SK-N-MC (cell line): Measurements from ENCODE around the gene RALGDS.

Experiments used
- EZH2 ChIP-seq: fragments of 200-600 bp; sonication (generic); IDR thresholded peaks from one replicate; pipeline ENCODE4 v1.6.1; 2017; ENCODE audit warnings: antibody characterized with exemption
- FOXP2 ChIP-seq: optimal IDR thresholded peaks from 2 replicates; pipeline ENCODE3; 2011; ENCODE audit warnings: mild to moderate bottlenecking, moderate library complexity; ENCODE audit not compliant: insufficient read depth; ENCODE audit errors: extremely low read length, control extremely low read depth
- POLR2AphosphoS5 ChIP-seq: IDR thresholded peaks from 2 replicates; pipeline ENCODE4 v1.6.1; 2012; ENCODE audit warnings: mild to moderate bottlenecking, low read depth, low read length, borderline replicate concordance

DNA sequence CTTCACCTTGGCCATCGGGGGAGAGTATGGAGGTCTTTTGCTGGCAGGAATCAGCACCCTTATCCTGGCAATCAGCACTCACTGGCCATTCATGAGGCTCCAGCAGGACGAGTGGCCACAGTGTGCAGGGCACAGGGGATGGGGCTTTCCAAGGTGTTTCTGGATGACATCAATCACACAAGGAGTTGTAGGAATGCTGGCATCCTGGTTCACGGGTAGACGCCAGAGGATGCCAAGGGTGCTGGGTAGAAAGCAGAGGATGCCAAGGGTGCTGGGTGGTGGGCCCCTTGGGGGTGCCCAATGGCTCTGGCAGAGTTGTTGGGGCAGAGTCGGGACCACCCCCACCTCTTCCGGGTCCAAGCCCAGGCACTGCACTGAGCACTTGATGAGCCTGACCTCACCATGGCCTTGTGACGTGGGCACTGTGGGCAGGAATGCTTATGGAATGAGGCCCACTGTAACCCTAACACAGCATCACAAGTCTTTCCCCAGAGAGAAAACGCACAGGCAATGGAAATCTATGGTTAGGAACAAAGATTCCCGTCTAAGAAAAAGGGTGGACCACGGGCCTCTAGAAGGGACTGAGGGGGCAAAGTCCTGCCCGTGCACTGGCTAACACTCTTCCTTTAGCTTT, 30.2 kb downstream of the RALGDS start:
- TF ChIP-seq POLR2AphosphoS5 = no peak
- TF ChIP-seq EZH2 = no peak
- TF ChIP-seq FOXP2 = no peak
